Activated CD4-positive, alpha-beta T cell treated with anti-CD3 and anti-CD28 coated beads, Interleukin-2, amount 10 ng/mL, durations not matched to agents 24 days and 14 days (primary cell): ENCODE measurements around the gene ANKH. TPM values are rescaled to one million over a fixed set of nuclear protein-coding genes. Genes with fewer than 3 reads are reported as not detected.

Source experiments
- DNase-seq: peaks from one replicate; pipeline ENCODE4 v3.0.0; 2022
- H3K27ac Mint-ChIP-seq: one replicate; pipeline ENCODE4 v1.8.0; 2022; ENCODE audit warnings: mild to moderate bottlenecking, mixed read lengths
- H3K27me3 Mint-ChIP-seq: one replicate; pipeline ENCODE4 v1.8.0; 2022; ENCODE audit warnings: mixed read lengths
- H3K36me3 Mint-ChIP-seq: one replicate; pipeline ENCODE4 v1.8.0; 2022; ENCODE audit warnings: low read depth, mild to moderate bottlenecking, mixed read lengths
- H3K4me1 Mint-ChIP-seq: one replicate; pipeline ENCODE4 v1.8.0; 2021; ENCODE audit warnings: mixed read lengths
- H3K4me3 Mint-ChIP-seq: one replicate; pipeline ENCODE4 v1.8.0; 2022; ENCODE audit warnings: mild to moderate bottlenecking, moderate library complexity, mixed read lengths
- H3K9me3 Mint-ChIP-seq: one replicate; pipeline ENCODE4 v1.8.0; 2021; ENCODE audit warnings: mixed read lengths
- intact Hi-C: fragments of 100-400 bp; cut with micrococcal nuclease; formaldehyde crosslinking; loops from one replicate; pipeline ENCODE4 v1.15.1; 2023
- total RNA-seq: library from RNA; stranded (reverse); gene quantifications from 2 replicates; pipeline ENCODE4 v1.2.3, GENCODE V29; 2022

The ANKH gene
- total RNA-seq, 1 donor from 2014 or later: 46.7 TPM

GRCh38 chr5:14777187-14777586 lies 94.4 kb downstream of the ANKH start:
- H3K36me3 Mint-ChIP-seq: peaks cover 8% of the 10 kb centered on the region
- no peak overlapping the region for H3K27ac Mint-ChIP-seq
- no peak overlapping the region for H3K4me3 Mint-ChIP-seq
- peaks cover 3% of the 10 kb centered on the region for H3K9me3 Mint-ChIP-seq
- no peaks in the 10 kb centered on the region for H3K27me3 Mint-ChIP-seq
- DNase-seq: no peak
- peaks cover 17% of the 10 kb centered on the region for H3K4me1 Mint-ChIP-seq
- intact Hi-C loops: no loop called here

GRCh38 chr5:14776602-14777001 lies 95.0 kb downstream of the ANKH start:
- H3K4me1 Mint-ChIP-seq: peaks cover 16% of the 10 kb centered on the region
- H3K9me3 Mint-ChIP-seq: no peaks in the 10 kb centered on the region
- H3K27ac Mint-ChIP-seq: no peak overlapping the region

GRCh38 chr5:14775857-14776256 lies 95.7 kb downstream of the ANKH start:
- no peaks in the 10 kb centered on the region for H3K27me3 Mint-ChIP-seq
- no peaks in the 10 kb centered on the region for H3K9me3 Mint-ChIP-seq
- DNase-seq: no peak
- H3K36me3 Mint-ChIP-seq: peaks cover 5% of the 10 kb centered on the region
- intact Hi-C loops: no loop called here
- peaks cover 11% of the 10 kb centered on the region for H3K4me1 Mint-ChIP-seq
- no peak overlapping the region for H3K4me3 Mint-ChIP-seq
- H3K27ac Mint-ChIP-seq: no peak overlapping the region

More at GRCh38 chr5:14776602-14777001, 95.0 kb downstream of the ANKH start:
- intact Hi-C loops: no loop called here
- Mint-ChIP-seq H3K36me3 (peaks cover 8% of the 10 kb centered on the region), H3K27me3 (no peaks in the 10 kb centered on the region), H3K4me3 (no peak overlapping the region)
- no peak for DNase-seq

- peaks cover 7% of the 10 kb centered on the region for H3K4me1 Mint-ChIP-seq
- no peak overlapping the region for H3K4me3 Mint-ChIP-seq
- DNase-seq: no peak
- H3K9me3 Mint-ChIP-seq: no peaks in the 10 kb centered on the region
- intact Hi-C loops: no loop called here
- no peaks in the 10 kb centered on the region for H3K27me3 Mint-ChIP-seq
- no peak overlapping the region for H3K27ac Mint-ChIP-seq
- H3K36me3 Mint-ChIP-seq: peaks cover 2% of the 10 kb centered on the region
Measured at GRCh38 chr5:14773588-14773987, 98.0 kb downstream of the ANKH start.

GRCh38 chr5:14771972-14772371 lies 99.6 kb downstream of the ANKH start:
- H3K27ac Mint-ChIP-seq: no peak overlapping the region
- no peak overlapping the region for H3K4me3 Mint-ChIP-seq
- H3K36me3 Mint-ChIP-seq: peaks cover 6% of the 10 kb centered on the region
- intact Hi-C loops: no loop called here
- DNase-seq: no peak
- H3K4me1 Mint-ChIP-seq: peaks cover 10% of the 10 kb centered on the region
- H3K27me3 Mint-ChIP-seq: no peaks in the 10 kb centered on the region
- no peaks in the 10 kb centered on the region for H3K9me3 Mint-ChIP-seq

- H3K27ac Mint-ChIP-seq: no peak overlapping the region
- peaks cover 10% of the 10 kb centered on the region for H3K4me1 Mint-ChIP-seq
- no peaks in the 10 kb centered on the region for H3K27me3 Mint-ChIP-seq
- no peaks in the 10 kb centered on the region for H3K9me3 Mint-ChIP-seq
- DNase-seq: no peak
- intact Hi-C loops: no loop called here
- peaks cover 6% of the 10 kb centered on the region for H3K36me3 Mint-ChIP-seq
- no peak overlapping the region for H3K4me3 Mint-ChIP-seq
Measured at GRCh38 chr5:14771189-14771588, 100.4 kb downstream of the ANKH start.

- intact Hi-C loops: no loop called here
Measured at GRCh38 chr5:14768508-14769365, 102.8 kb downstream of the ANKH start.

GRCh38 chr5:14767735-14768507 lies 103.7 kb downstream of the ANKH start:
- H3K4me1 Mint-ChIP-seq: peaks cover 10% of the 10 kb centered on the region
- H3K4me3 Mint-ChIP-seq: no peak overlapping the region
- no peaks in the 10 kb centered on the region for H3K9me3 Mint-ChIP-seq
- H3K27me3 Mint-ChIP-seq: no peaks in the 10 kb centered on the region
- intact Hi-C loops: no loop called here
- no peak overlapping the region for H3K27ac Mint-ChIP-seq
- no peak for DNase-seq
- H3K36me3 Mint-ChIP-seq: peaks cover 6% of the 10 kb centered on the region

More at GRCh38 chr5:14768508-14769365, 102.8 kb downstream of the ANKH start:
- no peak for DNase-seq
- H3K4me3 Mint-ChIP-seq: no peak overlapping the region
- H3K27ac Mint-ChIP-seq: no peak overlapping the region
- H3K27me3 Mint-ChIP-seq: no peaks in the 10 kb centered on the region
- peaks cover 6% of the 10 kb centered on the region for H3K36me3 Mint-ChIP-seq
- H3K4me1 Mint-ChIP-seq: peaks cover 10% of the 10 kb centered on the region
- H3K9me3 Mint-ChIP-seq: no peaks in the 10 kb centered on the region

GRCh38 chr5:14767053-14767452 lies 104.5 kb downstream of the ANKH start:
- Mint-ChIP-seq H3K4me1 (peaks cover 10% of the 10 kb centered on the region), H3K36me3 (peaks cover 6% of the 10 kb centered on the region), H3K27me3 (no peaks in the 10 kb centered on the region), H3K9me3 (no peaks in the 10 kb centered on the region), H3K4me3 (no peak overlapping the region), H3K27ac (no peak overlapping the region)
- intact Hi-C loops: no loop called here
- DNase-seq: no peak

GRCh38 chr5:14766584-14766983 lies 105.0 kb downstream of the ANKH start:
- no peak for DNase-seq
- H3K4me1 Mint-ChIP-seq: peaks cover 10% of the 10 kb centered on the region
- no peak overlapping the region for H3K27ac Mint-ChIP-seq
- no peaks in the 10 kb centered on the region for H3K27me3 Mint-ChIP-seq
- peaks cover 6% of the 10 kb centered on the region for H3K36me3 Mint-ChIP-seq
- H3K4me3 Mint-ChIP-seq: no peak overlapping the region
- H3K9me3 Mint-ChIP-seq: no peaks in the 10 kb centered on the region
- intact Hi-C loops: no loop called here

GRCh38 chr5:14765587-14765986 lies 106.0 kb downstream of the ANKH start:
- intact Hi-C loops: no loop called here
- no peaks in the 10 kb centered on the region for H3K9me3 Mint-ChIP-seq
- no peak for DNase-seq
- H3K27me3 Mint-ChIP-seq: no peaks in the 10 kb centered on the region
- no peak overlapping the region for H3K27ac Mint-ChIP-seq
- H3K4me1 Mint-ChIP-seq: peaks cover 10% of the 10 kb centered on the region
- H3K36me3 Mint-ChIP-seq: peaks cover 6% of the 10 kb centered on the region
- H3K4me3 Mint-ChIP-seq: no peak overlapping the region

GRCh38 chr5:14762549-14763216 lies 108.9 kb downstream of the ANKH start:
- intact Hi-C loops: no loop called here
- no peaks in the 10 kb centered on the region for H3K36me3 Mint-ChIP-seq
- no peaks in the 10 kb centered on the region for H3K27me3 Mint-ChIP-seq
- H3K9me3 Mint-ChIP-seq: no peaks in the 10 kb centered on the region
- H3K4me3 Mint-ChIP-seq: no peak overlapping the region
- peaks cover 4% of the 10 kb centered on the region for H3K4me1 Mint-ChIP-seq
- DNase-seq: no peak
- H3K27ac Mint-ChIP-seq: no peak overlapping the region

GRCh38 chr5:14760548-14761002 lies 111.0 kb downstream of the ANKH start:
- no peaks in the 10 kb centered on the region for H3K4me1 Mint-ChIP-seq
- no peak overlapping the region for H3K4me3 Mint-ChIP-seq
- no peaks in the 10 kb centered on the region for H3K27me3 Mint-ChIP-seq
- DNase-seq: no peak
- H3K36me3 Mint-ChIP-seq: no peaks in the 10 kb centered on the region
- H3K9me3 Mint-ChIP-seq: no peaks in the 10 kb centered on the region
- no peak overlapping the region for H3K27ac Mint-ChIP-seq
- intact Hi-C loops: no loop called here
